CD4-positive, alpha-beta T cell treated with Interleukin-17A for 1 hour (primary cell): ENCODE results near the gene DTNA.
"Not testable (repeated sequence)": the region's sequence is repeated elsewhere in the genome, so short reads cannot be mapped to it uniquely, and the experiment has no call there.

Source experiments
- DNase-seq: peaks from one replicate; pipeline ENCODE4 v3.0.0-alpha.2; 2020

Gene DTNA

DNA sequence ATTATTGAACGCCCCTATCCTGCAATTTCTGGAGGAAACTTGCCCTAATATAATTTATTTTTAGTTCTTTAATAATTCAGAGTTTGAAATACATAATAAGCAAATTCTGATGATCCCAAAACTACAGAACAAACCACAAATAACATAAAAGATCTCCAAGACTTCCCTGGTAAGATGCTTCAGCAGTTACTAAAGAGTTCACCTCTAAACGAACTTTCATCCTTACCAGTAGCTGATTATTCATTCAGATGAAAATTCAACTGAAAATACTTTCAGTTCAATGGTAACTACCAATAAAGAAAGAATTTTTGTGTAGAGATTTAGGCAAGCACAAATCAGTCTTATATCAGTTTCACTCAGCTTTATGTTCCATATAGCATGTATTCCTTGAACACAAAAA is 201.0 kb downstream of the DTNA start:
- DNase-seq = no peak

DNA sequence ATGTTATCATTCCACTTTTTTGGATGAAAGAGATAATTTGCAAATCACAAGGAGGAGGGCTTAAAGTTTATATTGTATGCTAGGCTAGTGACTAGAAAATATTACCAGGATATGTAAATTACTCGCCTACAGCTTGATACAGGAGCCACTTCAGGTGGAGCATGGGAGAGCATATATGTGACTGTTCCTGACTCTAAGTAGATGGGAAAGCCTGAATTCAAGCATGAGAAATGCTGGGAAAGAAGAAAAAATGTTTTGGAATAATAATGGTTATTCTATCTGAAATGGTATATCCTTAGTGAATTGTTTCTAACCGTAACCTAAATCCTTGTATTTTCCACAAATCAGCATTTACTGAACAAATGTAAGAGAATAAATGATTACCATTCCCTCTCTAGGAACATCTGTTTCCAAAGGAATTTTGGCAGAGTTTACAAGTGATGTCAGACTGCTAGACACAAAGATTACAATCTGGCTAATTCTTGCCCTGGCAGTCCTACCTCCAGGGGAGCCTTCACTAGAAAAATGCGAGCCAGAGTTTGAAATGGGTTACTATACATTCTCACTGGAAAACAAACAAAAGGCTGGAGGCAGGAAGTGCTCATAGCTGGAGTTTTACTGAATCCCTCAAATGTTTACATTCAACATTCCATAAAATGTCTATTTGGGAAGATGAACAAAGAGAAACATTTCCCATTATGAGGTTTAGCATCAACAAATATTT is 201.7 kb downstream of the DTNA start:
- DNase-seq = no peak

DNA sequence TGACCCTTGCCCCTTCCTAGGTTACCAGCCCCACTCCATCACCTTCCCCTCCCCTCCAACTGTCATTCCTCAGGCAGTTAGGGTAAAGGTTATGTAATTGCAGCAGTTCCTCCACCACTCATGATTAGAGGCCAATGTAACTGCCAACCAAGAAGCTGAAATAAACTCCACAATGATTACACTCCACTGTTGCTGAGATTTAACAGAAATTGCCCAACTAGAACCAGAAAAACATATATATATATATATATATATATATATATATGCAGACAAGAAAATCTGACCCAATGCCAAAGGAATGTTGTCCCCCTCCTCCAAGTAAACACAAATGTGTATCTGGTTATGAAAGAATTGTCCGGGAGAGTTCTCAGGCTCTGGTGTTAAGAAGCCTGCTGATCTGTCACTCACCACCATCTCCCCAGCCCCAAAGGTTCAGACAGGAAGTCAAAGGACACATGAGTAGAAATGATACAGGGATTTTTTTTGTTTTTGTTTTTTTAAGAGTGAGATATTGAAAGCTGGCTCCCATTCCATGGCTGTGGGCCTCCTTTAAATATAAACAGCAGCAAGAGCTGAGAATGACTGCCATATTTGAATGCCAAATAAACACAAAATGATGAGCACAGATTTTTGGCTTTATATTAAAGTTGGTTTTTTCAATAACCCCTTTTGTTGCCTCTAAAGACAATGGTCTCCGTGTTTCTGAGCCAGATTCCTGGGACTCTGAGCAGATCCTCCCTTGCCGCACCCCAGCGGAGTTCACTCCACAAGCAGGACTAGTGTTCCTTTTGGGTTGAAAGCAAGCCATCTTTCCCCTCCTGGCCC is 204.0 kb downstream of the DTNA start:
- no peak for DNase-seq

DNA sequence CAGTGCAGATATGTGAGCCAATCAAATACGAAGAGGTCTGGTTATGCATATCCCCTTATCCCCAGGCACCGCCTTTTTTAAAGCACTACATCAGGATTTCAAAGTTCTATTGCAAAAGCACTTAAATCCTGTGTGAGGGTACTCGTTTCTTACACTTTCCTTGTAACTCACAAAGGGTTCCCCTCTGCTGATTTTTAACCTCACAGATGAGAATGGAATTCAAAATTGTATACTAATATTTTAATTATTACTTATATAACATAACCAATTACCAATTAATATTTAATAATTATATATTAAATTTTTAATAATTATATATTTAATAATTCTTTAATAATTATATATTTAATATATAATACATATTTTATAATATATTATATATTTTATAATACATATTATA is 204.9 kb downstream of the DTNA start:
- DNase-seq = no peak

DNA sequence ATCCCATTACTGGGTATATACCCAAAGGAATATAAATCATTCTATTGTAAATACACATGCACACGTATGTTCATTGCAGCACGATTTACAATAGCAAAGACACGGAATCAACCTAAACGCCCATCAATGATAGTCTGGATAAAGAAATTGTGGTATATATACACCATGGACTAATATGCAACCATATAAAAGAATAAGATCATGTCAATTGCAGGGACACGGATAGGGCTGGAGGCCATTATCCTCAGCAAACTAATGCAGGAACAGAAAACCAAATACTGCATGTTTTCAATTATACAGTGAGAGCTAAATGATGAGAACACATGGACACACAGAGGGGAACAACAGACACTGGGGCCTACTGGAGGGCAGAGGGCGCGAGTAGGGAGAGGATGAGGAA is 206.4 kb downstream of the DTNA start:
- not testable (repeated sequence) for DNase-seq

DNA sequence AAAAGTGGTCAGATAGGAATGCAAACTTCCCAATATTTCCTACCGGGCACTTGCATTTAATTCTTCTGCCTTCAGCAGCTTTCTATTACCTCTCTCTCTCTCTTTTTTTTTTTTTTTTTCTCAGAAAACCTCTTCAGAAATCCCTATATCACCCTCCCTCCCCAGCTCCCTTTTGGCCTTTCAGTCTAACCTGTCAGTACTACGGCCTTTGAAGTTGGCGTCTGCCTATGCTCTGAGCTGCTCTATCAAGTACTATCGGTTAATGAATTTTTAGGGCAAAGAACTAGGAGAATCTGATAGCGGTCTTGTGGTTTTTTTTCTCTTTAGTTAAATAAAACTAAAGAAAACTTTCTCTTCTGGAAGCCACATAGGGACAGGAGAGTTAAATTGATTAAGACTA is 208.8 kb downstream of the DTNA start:
- DNase-seq = no peak

DNA sequence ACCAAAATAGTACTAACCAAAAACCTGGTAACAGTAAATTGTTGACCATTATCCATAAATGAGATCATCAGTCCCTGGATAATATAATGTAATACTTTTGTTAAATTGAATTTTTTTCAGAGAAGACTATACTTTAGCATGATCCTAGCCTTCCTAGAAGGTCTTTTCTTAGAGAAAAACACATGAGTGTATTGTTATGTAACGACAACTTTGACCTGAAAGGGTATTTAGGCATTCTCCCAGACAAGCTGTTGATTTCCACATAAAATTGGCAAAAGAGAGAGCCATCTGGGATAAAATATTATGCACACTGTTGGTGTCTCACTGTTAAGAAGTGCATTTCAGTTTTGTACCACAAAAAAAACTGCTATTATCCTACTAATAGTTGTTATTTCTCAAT is 211.1 kb downstream of the DTNA start:
- no peak for DNase-seq

DNA sequence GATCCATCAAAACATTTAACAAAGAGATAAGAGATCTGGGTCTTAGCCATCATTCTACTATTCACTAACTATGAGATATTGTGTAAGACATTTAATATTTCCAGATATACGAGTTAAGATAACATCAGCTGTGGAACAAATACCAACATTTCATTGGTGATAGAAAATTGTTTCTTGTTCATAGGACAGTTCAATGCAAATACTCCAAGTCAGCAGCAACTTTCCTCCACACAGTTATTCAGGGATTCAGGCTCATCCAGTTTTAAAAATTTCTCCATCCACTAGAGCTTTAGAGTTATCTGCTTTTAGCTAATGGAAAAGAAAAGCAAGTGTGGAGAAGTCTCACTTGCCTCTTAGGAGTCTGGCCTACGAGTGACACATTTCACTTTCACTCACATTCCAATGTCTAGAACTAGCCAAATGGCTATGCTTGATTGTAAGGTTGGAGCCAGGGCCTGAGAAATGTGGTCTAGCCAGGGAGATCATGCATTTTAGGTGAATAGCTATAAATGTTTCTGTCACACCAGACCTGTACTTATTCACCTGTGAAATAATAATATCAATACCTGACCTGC is 211.8 kb downstream of the DTNA start:
- DNase-seq = no peak

DNA sequence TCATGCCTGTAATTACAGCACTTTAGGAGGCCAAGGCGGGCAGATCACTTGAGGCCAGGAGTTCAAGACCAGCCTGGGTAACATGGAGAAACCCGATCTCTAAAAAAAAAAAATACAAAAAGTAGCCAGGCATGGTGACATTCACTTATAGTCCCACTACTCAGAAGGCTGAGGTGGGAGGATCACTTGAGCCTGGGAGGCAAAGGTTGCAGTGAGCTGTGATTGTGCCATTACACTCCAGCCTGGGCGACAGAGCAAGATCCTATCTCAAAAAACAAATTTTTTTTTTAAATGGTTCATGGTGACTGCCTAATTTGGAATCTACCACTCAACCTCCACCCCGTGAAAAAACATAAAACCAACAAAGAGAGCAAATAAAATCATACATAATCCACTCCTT is 212.5 kb downstream of the DTNA start:
- not testable (repeated sequence) for DNase-seq

DNA sequence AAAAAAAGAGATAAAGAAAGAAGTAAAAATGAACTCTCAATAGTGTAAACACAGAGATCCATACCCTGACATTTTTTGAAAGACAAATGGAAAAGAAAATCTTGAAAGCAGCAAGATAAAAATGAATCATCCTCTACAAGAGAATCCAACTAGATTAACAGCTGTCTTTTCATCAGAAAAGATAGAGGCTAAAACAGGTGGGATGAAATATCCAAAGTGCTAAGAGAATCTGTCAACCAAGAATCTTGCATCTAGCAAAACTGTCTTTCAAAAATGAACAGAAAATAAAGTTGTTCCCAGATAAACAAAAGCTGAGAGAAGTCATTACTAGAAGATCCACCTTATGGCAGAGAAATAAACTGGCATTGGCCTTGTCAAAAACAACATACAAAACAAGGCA is 213.8 kb downstream of the DTNA start:
- no peak for DNase-seq

DNA sequence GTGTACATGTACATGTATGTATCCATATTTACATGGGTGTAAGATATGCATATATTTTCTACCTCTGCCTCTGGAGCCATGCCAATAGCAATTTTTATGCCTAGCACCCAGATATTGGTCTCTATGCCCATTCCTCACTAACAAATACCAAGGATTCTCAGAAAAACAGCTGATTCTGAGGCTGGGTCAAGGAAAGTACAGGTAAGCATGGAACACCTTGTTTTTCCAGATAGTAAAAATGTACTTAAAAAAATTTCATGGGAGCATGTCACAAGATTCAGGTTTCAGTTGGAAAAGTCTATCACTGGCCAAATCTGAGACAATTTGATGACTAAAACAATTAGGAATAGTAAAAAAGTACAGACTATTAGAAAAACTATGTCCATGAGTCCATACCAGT is 216.6 kb downstream of the DTNA start:
- DNase-seq = no peak

DNA sequence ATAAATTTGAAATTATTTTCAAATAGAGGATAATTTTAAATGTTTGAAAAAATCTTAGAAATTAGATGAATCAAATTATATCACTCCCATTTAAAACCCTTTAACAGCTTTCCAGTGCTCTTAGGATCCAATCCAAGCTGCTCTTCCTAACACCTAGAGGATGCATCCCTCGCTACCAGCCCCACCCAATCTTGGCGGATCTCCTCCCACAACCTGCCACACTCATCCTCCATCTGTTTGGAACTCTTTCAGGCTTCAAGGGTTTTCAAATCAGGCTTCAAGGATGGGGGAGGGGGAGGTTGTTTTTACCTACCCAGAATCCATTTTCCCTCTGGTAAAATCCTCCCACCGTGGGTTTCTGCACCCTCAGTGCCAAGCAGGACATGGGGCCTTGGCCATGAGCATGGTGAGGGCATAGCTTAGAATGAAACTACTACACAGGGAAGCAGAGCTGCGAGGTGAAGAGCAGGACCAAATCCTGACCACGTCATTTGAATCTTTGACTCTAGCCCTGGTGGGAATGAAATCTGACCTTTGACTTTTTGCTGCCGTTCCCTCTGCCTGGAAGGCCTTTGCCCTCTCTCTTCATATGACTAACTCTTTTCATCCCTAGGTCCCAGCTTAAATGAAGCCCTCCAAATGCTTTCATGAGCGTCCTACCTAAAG is 218.1 kb downstream of the DTNA start:
- no peak for DNase-seq

DNA sequence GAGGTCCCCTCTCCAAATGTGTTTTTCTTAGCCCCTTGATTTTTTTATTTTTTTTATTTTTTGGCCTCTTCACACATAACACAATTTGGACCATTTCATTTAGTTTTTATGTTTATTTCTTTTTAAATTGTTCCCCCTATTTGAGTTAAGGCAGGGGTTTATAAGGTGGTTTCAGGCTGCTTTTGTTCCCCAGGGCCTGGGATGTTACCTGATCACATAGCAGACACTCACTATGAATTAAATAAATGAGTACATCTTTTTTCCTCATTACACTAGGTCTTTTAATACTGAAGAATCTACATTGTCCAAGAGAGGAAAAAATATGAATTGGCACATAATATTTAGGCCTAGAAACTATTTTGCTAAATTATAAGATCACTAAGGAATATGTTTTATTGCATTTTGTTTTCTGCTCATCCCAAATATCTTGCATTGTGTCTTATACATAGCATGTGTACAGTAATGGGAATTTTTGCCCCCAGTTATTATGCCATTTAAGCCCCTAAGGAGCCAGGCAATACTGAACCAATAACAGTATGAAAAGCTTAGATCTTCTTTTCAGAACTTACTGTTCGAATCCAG is 218.7 kb downstream of the DTNA start:
- DNase-seq = no peak

DNA sequence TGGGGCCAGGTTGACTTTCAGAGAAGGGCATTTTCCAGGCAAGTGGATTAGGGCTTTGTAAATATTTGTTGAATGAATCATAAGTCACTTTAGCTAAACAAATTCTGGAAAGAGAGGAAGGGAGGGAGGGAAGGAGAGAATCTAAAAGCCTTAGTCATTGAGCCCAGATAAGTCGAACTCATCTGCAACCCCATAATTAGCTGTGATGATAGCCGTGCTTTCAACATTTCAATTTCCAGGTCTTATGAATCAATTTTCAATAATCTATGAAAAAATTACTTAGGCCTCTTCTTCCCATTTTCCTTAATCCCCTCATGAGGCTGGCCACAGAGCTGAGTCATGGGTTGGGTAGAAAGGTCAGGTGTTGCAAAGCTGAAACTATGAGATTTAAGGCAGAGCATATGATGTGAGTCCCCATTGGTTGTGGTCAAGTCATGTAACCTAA is 219.3 kb downstream of the DTNA start:
- no peak for DNase-seq

DNA sequence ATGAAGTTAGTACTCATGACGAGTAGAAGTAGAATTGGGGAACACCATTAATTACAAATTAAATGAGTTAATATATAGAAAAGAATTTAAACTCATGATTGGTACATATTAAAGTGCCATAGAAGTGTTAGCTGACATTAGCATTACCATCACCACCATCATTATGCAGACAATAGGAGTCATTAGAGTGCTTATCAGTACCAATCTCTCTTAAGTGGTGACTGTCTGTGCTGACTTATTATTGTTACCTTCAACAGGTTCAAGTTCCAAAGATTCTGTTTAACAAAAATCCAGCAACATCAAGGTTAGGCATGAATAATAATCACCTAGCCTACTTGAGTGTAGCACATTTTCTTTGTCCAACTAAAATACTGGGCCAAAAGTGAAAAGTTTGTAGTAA is 222.3 kb downstream of the DTNA start:
- no peak for DNase-seq

DNA sequence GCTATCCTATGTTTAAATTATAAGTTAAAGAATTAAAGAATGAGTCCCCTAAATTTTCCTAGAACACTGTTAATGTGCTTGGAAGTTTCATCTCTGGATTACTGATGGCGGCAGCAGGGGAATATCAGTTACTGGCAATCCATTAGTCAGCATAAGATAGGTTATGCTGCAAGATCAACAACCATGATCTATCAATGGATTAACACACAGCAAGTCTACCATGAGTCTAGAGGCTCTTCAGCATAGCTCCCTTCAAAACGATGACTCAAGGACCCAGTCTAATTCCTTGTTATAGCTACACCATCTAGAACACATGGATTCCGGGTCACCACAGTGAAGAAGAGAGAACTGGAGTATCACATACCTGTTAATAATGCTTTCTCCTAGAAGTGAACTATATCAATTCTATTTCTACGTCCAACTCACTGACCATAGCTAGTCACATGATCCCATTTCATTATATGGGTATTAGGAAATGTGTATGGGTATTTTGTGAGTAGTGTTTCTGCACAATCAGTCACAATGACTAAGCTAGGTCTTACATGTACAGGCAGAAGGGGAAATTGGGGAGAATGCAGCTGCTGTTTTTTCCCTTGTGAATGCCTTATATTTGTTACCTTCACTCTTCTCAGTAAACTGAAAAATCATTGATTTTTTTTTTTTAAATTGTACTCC is 222.8 kb downstream of the DTNA start:
- no peak for DNase-seq

DNA sequence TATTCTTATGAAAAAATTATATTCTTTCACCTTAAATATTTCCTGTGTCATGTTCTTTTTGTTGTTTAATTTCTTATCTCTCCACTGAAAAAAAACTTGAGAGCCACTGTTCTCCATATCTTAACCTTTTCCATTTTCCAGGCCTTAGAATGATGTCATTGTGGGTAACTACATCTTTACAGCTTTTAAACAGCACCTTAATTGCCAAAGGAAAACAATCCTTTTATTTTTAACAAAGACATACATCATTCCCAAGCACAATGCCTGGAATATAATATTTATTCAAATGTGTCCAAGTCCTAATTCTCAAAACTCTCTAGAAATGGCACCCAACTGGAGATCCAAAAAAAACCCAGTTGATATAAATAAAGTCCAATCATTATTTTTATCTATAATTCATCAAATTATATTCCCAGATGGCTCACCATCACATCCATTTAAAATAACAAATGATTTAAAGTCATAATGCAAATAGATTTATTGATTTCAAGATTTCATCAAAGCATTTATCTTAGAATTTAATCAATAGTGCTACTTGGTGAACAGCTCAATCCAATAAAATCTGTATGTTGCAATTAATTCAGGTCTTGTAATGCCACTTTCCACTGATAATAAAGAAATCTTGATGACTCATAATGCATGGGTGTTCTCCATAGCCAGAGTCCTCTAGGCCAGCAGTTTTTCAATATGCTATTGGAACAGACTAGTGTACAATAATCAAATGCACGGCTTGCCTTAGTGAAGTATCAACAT is 224.0 kb downstream of the DTNA start:
- no peak for DNase-seq

DNA sequence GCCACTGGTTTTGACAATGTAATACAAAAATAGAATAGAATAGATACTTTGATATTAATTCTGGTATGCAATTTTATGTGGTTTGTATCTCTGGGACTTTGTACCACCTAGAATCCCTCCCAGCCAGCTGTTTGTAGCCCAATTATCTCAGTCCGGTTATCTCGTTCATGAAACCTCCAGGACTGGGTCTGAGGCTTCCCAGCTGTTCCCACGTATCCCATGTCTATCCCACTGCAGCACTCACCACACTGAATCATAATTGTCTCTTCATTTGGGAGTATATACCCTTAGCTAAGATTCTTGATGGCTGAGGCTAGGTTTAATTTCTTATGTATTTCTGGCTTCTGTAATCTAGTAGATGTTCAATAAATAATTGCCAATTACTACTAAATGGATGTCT is 226.7 kb downstream of the DTNA start:
- no peak for DNase-seq

DNA sequence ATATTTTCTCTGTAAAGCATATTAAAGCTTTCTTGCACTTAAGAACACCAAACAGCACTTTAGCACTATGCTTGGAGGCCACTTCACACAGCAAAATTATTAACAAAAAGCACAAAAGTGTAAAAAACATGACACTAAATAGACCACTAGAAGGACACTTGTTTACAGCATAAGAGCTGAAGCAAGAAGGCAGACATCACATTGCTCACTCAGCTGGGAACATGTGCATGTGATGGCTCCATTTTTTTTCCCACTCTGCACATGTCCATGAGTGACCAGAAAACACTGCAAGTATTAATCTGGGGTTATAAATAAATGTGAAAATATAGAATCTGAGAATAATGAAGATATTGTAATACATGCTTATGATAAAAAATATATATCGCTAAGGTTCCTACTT is 228.0 kb downstream of the DTNA start:
- no peak for DNase-seq
